Subcutaneous adipose tissue (tissue), 4 donors: Measurements from ENCODE around the gene HRH1. TPM values are rescaled to one million over a fixed set of nuclear protein-coding genes. Genes with fewer than 3 reads are reported as not detected.

Source experiments
- CTCF ChIP-seq: fragments of 450-650 bp; IDR thresholded peaks from one replicate; pipeline ENCODE4 v1.5.1; 2016; ENCODE audit warnings: low read depth, mild to moderate bottlenecking, control low read depth, antibody characterized with exemption, moderate library complexity
- total RNA-seq, 4 donors: library from RNA; depleted of rRNA; stranded (reverse); fragments of >200 nt; gene quantifications; one replicate each; pipeline ENCODE4 v1.1.0, GENCODE V29; 2016

HRH1 gene
- total RNA-seq, 4 donors from 2014 or later, result 3.2 to 8.4 (median 4.9) TPM

- TF ChIP-seq CTCF, result no peak
Measured at GRCh38 chr3:11185144-11185543, 30.9 kb downstream of the HRH1 start.

- no peak for TF ChIP-seq CTCF
Measured at GRCh38 chr3:11185564-11186317, 31.4 kb downstream of the HRH1 start.

GRCh38 chr3:11186318-11186692 is 32.0 kb downstream of the HRH1 start:
- no peak for TF ChIP-seq CTCF

GRCh38 chr3:11186771-11187191 is 32.5 kb downstream of the HRH1 start:
- no peak for TF ChIP-seq CTCF

GRCh38 chr3:11187681-11188080 is 33.4 kb downstream of the HRH1 start:
- TF ChIP-seq CTCF, result no peak

GRCh38 chr3:11188231-11188630 is 33.9 kb downstream of the HRH1 start:
- no peak for TF ChIP-seq CTCF

GRCh38 chr3:11195201-11195600 is 40.9 kb downstream of the HRH1 start:
- no peak for TF ChIP-seq CTCF
